Measurements from ENCODE around the gene LRMDA.

The LRMDA gene

DNA sequence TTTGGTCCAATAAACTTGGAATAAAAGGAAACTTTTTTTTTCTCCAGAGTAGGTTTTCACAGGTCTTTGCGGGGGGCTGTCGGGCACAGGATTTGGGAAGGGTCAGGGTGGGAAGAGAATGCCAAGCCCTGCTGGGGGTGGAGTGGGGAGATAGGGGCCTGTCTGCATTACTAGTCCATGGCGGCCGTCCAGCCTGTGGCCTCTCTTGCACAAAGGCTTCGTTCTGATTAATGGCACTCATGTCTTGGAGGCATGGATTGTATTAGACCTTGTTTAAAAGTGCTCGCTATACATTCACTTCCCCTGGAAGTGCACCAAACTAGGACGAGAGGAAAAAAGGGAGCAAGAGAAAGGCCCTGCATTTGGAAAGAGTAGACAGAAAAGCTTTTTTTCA, 37.2 kb downstream of the LRMDA start:
- Histone ChIP-seq H3K4me1 (ENCODE audit: insufficient read depth, low read length) (no peaks in the 10 kb centered on the region), H3K27ac (ENCODE audit: low read length) (no peak overlapping the region)
- DNase-seq: no peak

DNA sequence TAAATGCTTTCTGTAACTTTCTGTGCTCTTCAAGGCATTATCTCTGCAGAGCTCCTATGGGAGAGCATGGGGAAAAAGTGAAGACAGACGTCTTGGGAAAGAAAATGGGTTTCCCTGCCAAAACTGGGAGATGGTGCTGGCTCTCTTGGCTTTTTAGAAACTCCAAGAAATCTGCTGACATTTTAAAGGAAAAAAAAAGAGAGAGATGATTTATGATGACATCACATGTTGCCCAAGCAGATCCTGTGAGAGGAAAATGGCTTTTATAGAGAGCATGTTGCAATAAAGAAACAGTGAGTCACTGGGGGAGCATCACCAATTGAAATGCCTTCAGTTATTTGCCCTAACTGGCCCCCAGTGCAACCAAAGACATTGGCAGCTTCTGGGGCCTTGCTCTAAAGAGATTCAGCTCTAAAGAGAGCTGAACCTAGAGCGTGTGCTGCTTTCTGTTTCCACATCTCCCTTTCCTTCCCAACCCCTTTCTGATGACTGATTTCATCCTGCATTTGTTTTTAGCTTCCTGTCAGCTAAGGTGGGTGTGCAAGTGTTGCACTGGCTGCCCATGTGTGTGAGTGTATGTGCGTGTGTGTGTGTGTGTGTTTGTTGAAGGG, 37.7 kb downstream of the LRMDA start:
- TF ChIP-seq EZH2 (IDR thresholded peaks at IDR 0.05; ENCODE audit: borderline replicate concordance, low read depth, low read length, severe bottlenecking) (no peak), CTCF (IDR thresholded peaks at IDR 0.05; ENCODE audit: borderline replicate concordance, extremely low read depth, low read length, poor library complexity, severe bottlenecking) (no peak)
- no peak overlapping the region for H3K4me2 ChIP-seq (ENCODE audit: insufficient read depth, low read length)
- DNase-seq (no peak), ATAC-seq (ENCODE audit: insufficient read depth, low read depth) (no peak)
- H3K4me3 ChIP-seq (ENCODE audit: low read depth in 1 of 2, low read length in 2 of 2): no peak overlapping the region
- no peak overlapping the region for H3K27ac ChIP-seq (ENCODE audit: low read length)
- H3K36me3 ChIP-seq (ENCODE audit: insufficient read depth, low read length): no peaks in the 10 kb centered on the region
- H3K27me3 ChIP-seq (ENCODE audit: insufficient read depth, low read length, poor library complexity): peaks cover 6% of the 10 kb centered on the region
- H2AFZ ChIP-seq (ENCODE audit: low read depth, low read length): no peak overlapping the region
- no peaks in the 10 kb centered on the region for H3K4me1 ChIP-seq (ENCODE audit: insufficient read depth, low read length)
- H3K9me3 ChIP-seq (ENCODE audit: insufficient read depth, low read length, severe bottlenecking): no peaks in the 10 kb centered on the region
- no peaks in the 10 kb centered on the region for H4K20me1 ChIP-seq (ENCODE audit: insufficient read depth, low read length)
- no peaks in the 10 kb centered on the region for H3K79me2 ChIP-seq (ENCODE audit: insufficient read depth, low read length)
- no peak overlapping the region for H3K9ac ChIP-seq (ENCODE audit: low read depth, low read length)

More for the DNA sequence above, 37.2 kb downstream of the LRMDA start:
- no peak overlapping the region for H3K4me2 ChIP-seq (ENCODE audit: insufficient read depth, low read length)
- ATAC-seq (ENCODE audit: insufficient read depth, low read depth): no peak
- no peaks in the 10 kb centered on the region for H3K79me2 ChIP-seq (ENCODE audit: insufficient read depth, low read length)
- no peak overlapping the region for H3K4me3 ChIP-seq (ENCODE audit: low read depth in 1 of 2, low read length in 2 of 2)
- no peak overlapping the region for H3K9ac ChIP-seq (ENCODE audit: low read depth, low read length)
- no peaks in the 10 kb centered on the region for H4K20me1 ChIP-seq (ENCODE audit: insufficient read depth, low read length)
- no peak for TF ChIP-seq EZH2 (IDR thresholded peaks at IDR 0.05; ENCODE audit: borderline replicate concordance, low read depth, low read length, severe bottlenecking)
- no peak for TF ChIP-seq CTCF (IDR thresholded peaks at IDR 0.05; ENCODE audit: borderline replicate concordance, extremely low read depth, low read length, poor library complexity, severe bottlenecking)
- H3K27me3 ChIP-seq (ENCODE audit: insufficient read depth, low read length, poor library complexity): peaks cover 7% of the 10 kb centered on the region
- no peaks in the 10 kb centered on the region for H3K9me3 ChIP-seq (ENCODE audit: insufficient read depth, low read length, severe bottlenecking)
- H2AFZ ChIP-seq (ENCODE audit: low read depth, low read length): no peak overlapping the region
- H3K36me3 ChIP-seq (ENCODE audit: insufficient read depth, low read length): no peaks in the 10 kb centered on the region

DNA sequence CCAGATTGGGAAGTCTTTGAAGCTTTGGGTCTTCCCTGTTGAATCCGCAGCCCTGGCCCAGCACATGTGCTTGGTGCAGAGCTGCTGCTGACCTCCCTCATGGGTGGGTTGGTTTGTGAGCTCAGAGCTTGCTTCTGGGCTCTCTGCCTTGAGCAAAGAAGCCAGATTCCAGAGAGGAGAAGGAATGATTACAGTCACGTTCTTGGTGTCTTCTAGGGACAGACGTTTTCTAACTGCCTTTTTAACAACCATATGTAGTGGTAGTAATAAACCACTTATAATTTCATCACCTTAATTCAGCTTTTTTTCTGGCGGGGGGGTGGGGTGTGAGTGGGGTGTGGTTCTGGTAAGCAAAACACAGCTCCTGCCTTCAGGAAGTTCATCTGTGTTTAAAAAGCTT, 39.5 kb downstream of the LRMDA start:
- Histone ChIP-seq H3K79me2 (ENCODE audit: insufficient read depth, low read length) (no peaks in the 10 kb centered on the region), H3K27me3 (ENCODE audit: insufficient read depth, low read length, poor library complexity) (peaks cover 6% of the 10 kb centered on the region)
- TF ChIP-seq EZH2 (IDR thresholded peaks at IDR 0.05; ENCODE audit: borderline replicate concordance, low read depth, low read length, severe bottlenecking) (no peak), CTCF (IDR thresholded peaks at IDR 0.05; ENCODE audit: borderline replicate concordance, extremely low read depth, low read length, poor library complexity, severe bottlenecking) (no peak)

More for the DNA sequence above, 39.5 kb downstream of the LRMDA start:
- H4K20me1 ChIP-seq (ENCODE audit: insufficient read depth, low read length): no peaks in the 10 kb centered on the region
- ATAC-seq (ENCODE audit: insufficient read depth, low read depth) (no peak), DNase-seq (no peak)
- H3K9me3 ChIP-seq (ENCODE audit: insufficient read depth, low read length, severe bottlenecking): no peaks in the 10 kb centered on the region
- H3K27ac ChIP-seq (ENCODE audit: low read length): no peak overlapping the region
- no peaks in the 10 kb centered on the region for H3K4me1 ChIP-seq (ENCODE audit: insufficient read depth, low read length)
- no peak overlapping the region for H3K4me2 ChIP-seq (ENCODE audit: insufficient read depth, low read length)
- H2AFZ ChIP-seq (ENCODE audit: low read depth, low read length): no peak overlapping the region
- no peaks in the 10 kb centered on the region for H3K36me3 ChIP-seq (ENCODE audit: insufficient read depth, low read length)
- H3K4me3 ChIP-seq (ENCODE audit: low read depth in 1 of 2, low read length in 2 of 2): no peak overlapping the region
- H3K9ac ChIP-seq (ENCODE audit: low read depth, low read length): no peak overlapping the region

Measured in DND-41 (cell line).